Hepatocyte (in vitro differentiated cells): ENCODE measurements around the gene TGFBI.

Experiments
- EZH2phosphoT487 ChIP-seq: fragments of 200-600 bp; sonication (generic); IDR thresholded peaks from one replicate; pipeline ENCODE4 v1.6.1; 2018; ENCODE audit warnings: antibody characterized with exemption, mild to moderate bottlenecking, low read depth, moderate library complexity; ENCODE audit not compliant: unreplicated experiment, severe bottlenecking
- TF ChIP-seq, protein P1 (sequence below): fragments of 200-600 bp; sonication (generic); IDR thresholded peaks from 2 replicates; pipeline ENCODE4 v1.5.1; 2016; ENCODE audit warnings: antibody characterized with exemption, mild to moderate bottlenecking; ENCODE audit not compliant: poor library complexity

DNA sequence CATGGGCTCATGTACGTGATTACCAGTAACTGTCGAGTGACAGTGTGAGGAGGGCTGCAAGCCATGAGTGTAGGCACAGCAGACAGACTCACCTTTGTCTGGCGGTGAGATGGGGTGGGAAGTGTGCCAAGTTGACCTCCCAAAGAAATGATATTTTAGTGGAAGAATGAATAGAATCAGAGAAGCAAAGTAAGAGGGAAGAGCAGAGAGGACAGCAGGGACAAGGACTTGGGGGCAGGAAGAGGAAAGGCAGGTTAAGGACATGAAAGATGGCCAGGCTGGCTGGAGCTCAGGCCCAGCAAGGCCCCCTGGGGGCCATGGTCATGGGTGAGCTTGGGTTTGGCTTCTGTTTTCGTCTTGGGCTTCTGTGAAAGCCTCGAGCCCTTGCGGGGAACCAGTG, 20.2 kb downstream of the TGFBI start:
- TF ChIP-seq, protein P1, sequence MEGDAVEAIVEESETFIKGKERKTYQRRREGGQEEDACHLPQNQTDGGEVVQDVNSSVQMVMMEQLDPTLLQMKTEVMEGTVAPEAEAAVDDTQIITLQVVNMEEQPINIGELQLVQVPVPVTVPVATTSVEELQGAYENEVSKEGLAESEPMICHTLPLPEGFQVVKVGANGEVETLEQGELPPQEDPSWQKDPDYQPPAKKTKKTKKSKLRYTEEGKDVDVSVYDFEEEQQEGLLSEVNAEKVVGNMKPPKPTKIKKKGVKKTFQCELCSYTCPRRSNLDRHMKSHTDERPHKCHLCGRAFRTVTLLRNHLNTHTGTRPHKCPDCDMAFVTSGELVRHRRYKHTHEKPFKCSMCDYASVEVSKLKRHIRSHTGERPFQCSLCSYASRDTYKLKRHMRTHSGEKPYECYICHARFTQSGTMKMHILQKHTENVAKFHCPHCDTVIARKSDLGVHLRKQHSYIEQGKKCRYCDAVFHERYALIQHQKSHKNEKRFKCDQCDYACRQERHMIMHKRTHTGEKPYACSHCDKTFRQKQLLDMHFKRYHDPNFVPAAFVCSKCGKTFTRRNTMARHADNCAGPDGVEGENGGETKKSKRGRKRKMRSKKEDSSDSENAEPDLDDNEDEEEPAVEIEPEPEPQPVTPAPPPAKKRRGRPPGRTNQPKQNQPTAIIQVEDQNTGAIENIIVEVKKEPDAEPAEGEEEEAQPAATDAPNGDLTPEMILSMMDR, result no peak
- no peak for TF ChIP-seq EZH2phosphoT487
